ENCODE measurements around the gene APOA1.

The APOA1 gene

GRCh38 chr11:116825854-116826750, 11.3 kb downstream of the APOA1 start:
- no peak overlapping the region for H3K27ac ChIP-seq (ENCODE audit: low read depth, low read length)

GRCh38 chr11:116825434-116825833, 12.0 kb downstream of the APOA1 start:
- Histone ChIP-seq H3K9ac (ENCODE audit: low read length) (no peak overlapping the region), H3K27ac (ENCODE audit: low read depth, low read length) (no peak overlapping the region), H3K4me1 (ENCODE audit: control insufficient read depth, insufficient read depth, low read length) (peaks cover 16% of the 10 kb centered on the region; the same call in 1 of the 2 replicates), H3K9me3 (ENCODE audit: control insufficient read depth, insufficient read depth, low read depth, low read length) (no peaks in the 10 kb centered on the region), H3K27me3 (ENCODE audit: control insufficient read depth, insufficient read depth, low read length) (no peaks in the 10 kb centered on the region; the same call in 1 of the 2 replicates), H3K4me3 (ENCODE audit: low read depth, low read length) (no peak overlapping the region), H3K36me3 (ENCODE audit: control insufficient read depth, insufficient read depth, low read length) (no peaks in the 10 kb centered on the region)

More at GRCh38 chr11:116825854-116826750, 11.3 kb downstream of the APOA1 start:
- H3K4me3 ChIP-seq (ENCODE audit: low read depth, low read length), result no peak overlapping the region
- no peaks in the 10 kb centered on the region for H3K9me3 ChIP-seq (ENCODE audit: control insufficient read depth, insufficient read depth, low read depth, low read length)
- no peaks in the 10 kb centered on the region for H3K36me3 ChIP-seq (ENCODE audit: control insufficient read depth, insufficient read depth, low read length)
- H3K4me1 ChIP-seq (ENCODE audit: control insufficient read depth, insufficient read depth, low read length), result peaks cover 16% of the 10 kb centered on the region; the same call in 1 of the 2 replicates
- H3K9ac ChIP-seq (ENCODE audit: low read length), result no peak overlapping the region
- no peaks in the 10 kb centered on the region; the same call in 1 of the 2 replicates for H3K27me3 ChIP-seq (ENCODE audit: control insufficient read depth, insufficient read depth, low read length)

GRCh38 chr11:116823031-116823843, 14.2 kb downstream of the APOA1 start, which contains the start of gene APOA4:
Gene APOA4 (minus strand): TSS chr11:116823304. CDS start chr11:116823191, 113 bp downstream.
- no peaks in the 10 kb centered on the region; the same call in 1 of the 2 replicates for H3K27me3 ChIP-seq (ENCODE audit: control insufficient read depth, insufficient read depth, low read length)
- H3K9me3 ChIP-seq (ENCODE audit: control insufficient read depth, insufficient read depth, low read depth, low read length), result no peaks in the 10 kb centered on the region
- no peaks in the 10 kb centered on the region for H3K36me3 ChIP-seq (ENCODE audit: control insufficient read depth, insufficient read depth, low read length)
- H3K4me3 ChIP-seq (ENCODE audit: low read depth, low read length), result no peak within 1 kb of the TSS
- H3K4me1 ChIP-seq (ENCODE audit: control insufficient read depth, insufficient read depth, low read length), result peaks cover 8% of the 10 kb centered on the region; the same call in 1 of the 2 replicates
- H3K9ac ChIP-seq (ENCODE audit: low read length), result no peak within 1 kb of the TSS
- no peak within 1 kb of the TSS for H3K27ac ChIP-seq (ENCODE audit: low read depth, low read length)

GRCh38 chr11:116822575-116822974, 14.8 kb downstream of the APOA1 start:
- Histone ChIP-seq H3K27me3 (ENCODE audit: control insufficient read depth, insufficient read depth, low read length) (no peaks in the 10 kb centered on the region; the same call in 1 of the 2 replicates), H3K4me1 (ENCODE audit: control insufficient read depth, insufficient read depth, low read length) (peaks cover 6% of the 10 kb centered on the region; the same call in 1 of the 2 replicates), H3K9ac (ENCODE audit: low read length) (no peak overlapping the region), H3K36me3 (ENCODE audit: control insufficient read depth, insufficient read depth, low read length) (no peaks in the 10 kb centered on the region), H3K9me3 (ENCODE audit: control insufficient read depth, insufficient read depth, low read depth, low read length) (no peaks in the 10 kb centered on the region), H3K27ac (ENCODE audit: low read depth, low read length) (no peak overlapping the region), H3K4me3 (ENCODE audit: low read depth, low read length) (no peak overlapping the region)

- Histone ChIP-seq H3K27me3 (ENCODE audit: control insufficient read depth, insufficient read depth, low read length) (no peaks in the 10 kb centered on the region; the same call in 1 of the 2 replicates), H3K4me1 (ENCODE audit: control insufficient read depth, insufficient read depth, low read length) (no peaks in the 10 kb centered on the region; the same call in 1 of the 2 replicates), H3K9ac (ENCODE audit: low read length) (no peak overlapping the region), H3K4me3 (ENCODE audit: low read depth, low read length) (no peak overlapping the region), H3K27ac (ENCODE audit: low read depth, low read length) (no peak overlapping the region), H3K36me3 (ENCODE audit: control insufficient read depth, insufficient read depth, low read length) (no peaks in the 10 kb centered on the region), H3K9me3 (ENCODE audit: control insufficient read depth, insufficient read depth, low read depth, low read length) (no peaks in the 10 kb centered on the region)
Measured at GRCh38 chr11:116821050-116821918, 16.1 kb downstream of the APOA1 start.

GRCh38 chr11:116819049-116819448, 18.4 kb downstream of the APOA1 start:
- H3K27me3 ChIP-seq (ENCODE audit: control insufficient read depth, insufficient read depth, low read length), result no peaks in the 10 kb centered on the region; the same call in 1 of the 2 replicates
- no peaks in the 10 kb centered on the region for H3K36me3 ChIP-seq (ENCODE audit: control insufficient read depth, insufficient read depth, low read length)
- H3K4me3 ChIP-seq (ENCODE audit: low read depth, low read length), result no peak overlapping the region
- H3K27ac ChIP-seq (ENCODE audit: low read depth, low read length), result no peak overlapping the region
- H3K9me3 ChIP-seq (ENCODE audit: control insufficient read depth, insufficient read depth, low read depth, low read length), result no peaks in the 10 kb centered on the region
- no peak overlapping the region for H3K9ac ChIP-seq (ENCODE audit: low read length)
- H3K4me1 ChIP-seq (ENCODE audit: control insufficient read depth, insufficient read depth, low read length), result no peaks in the 10 kb centered on the region; the same call in 1 of the 2 replicates

GRCh38 chr11:116814502-116814901, 22.9 kb downstream of the APOA1 start:
- no peak overlapping the region for H3K4me3 ChIP-seq (ENCODE audit: low read depth, low read length)
- no peaks in the 10 kb centered on the region for H3K4me1 ChIP-seq (ENCODE audit: control insufficient read depth, insufficient read depth, low read length)
- no peaks in the 10 kb centered on the region for H3K36me3 ChIP-seq (ENCODE audit: control insufficient read depth, insufficient read depth, low read length)
- no peak overlapping the region for H3K9ac ChIP-seq (ENCODE audit: low read length)
- H3K9me3 ChIP-seq (ENCODE audit: control insufficient read depth, insufficient read depth, low read depth, low read length), result no peaks in the 10 kb centered on the region
- H3K27ac ChIP-seq (ENCODE audit: low read depth, low read length), result no peak overlapping the region
- no peaks in the 10 kb centered on the region for H3K27me3 ChIP-seq (ENCODE audit: control insufficient read depth, insufficient read depth, low read length)

- Histone ChIP-seq H3K9ac (ENCODE audit: low read length) (no peak overlapping the region), H3K4me1 (ENCODE audit: control insufficient read depth, insufficient read depth, low read length) (no peaks in the 10 kb centered on the region), H3K27me3 (ENCODE audit: control insufficient read depth, insufficient read depth, low read length) (no peaks in the 10 kb centered on the region), H3K27ac (ENCODE audit: low read depth, low read length) (no peak overlapping the region), H3K36me3 (ENCODE audit: control insufficient read depth, insufficient read depth, low read length) (no peaks in the 10 kb centered on the region), H3K9me3 (ENCODE audit: control insufficient read depth, insufficient read depth, low read depth, low read length) (no peaks in the 10 kb centered on the region), H3K4me3 (ENCODE audit: low read depth, low read length) (no peak overlapping the region)
Measured at GRCh38 chr11:116813781-116814471, 23.5 kb downstream of the APOA1 start.

GRCh38 chr11:116813170-116813569, 24.3 kb downstream of the APOA1 start:
- Histone ChIP-seq H3K9me3 (ENCODE audit: control insufficient read depth, insufficient read depth, low read depth, low read length) (no peaks in the 10 kb centered on the region), H3K4me1 (ENCODE audit: control insufficient read depth, insufficient read depth, low read length) (no peaks in the 10 kb centered on the region), H3K27ac (ENCODE audit: low read depth, low read length) (no peak overlapping the region), H3K27me3 (ENCODE audit: control insufficient read depth, insufficient read depth, low read length) (no peaks in the 10 kb centered on the region), H3K4me3 (ENCODE audit: low read depth, low read length) (no peak overlapping the region), H3K36me3 (ENCODE audit: control insufficient read depth, insufficient read depth, low read length) (no peaks in the 10 kb centered on the region), H3K9ac (ENCODE audit: low read length) (no peak overlapping the region)

GRCh38 chr11:116812109-116812508, 25.3 kb downstream of the APOA1 start:
- no peaks in the 10 kb centered on the region for H3K9me3 ChIP-seq (ENCODE audit: control insufficient read depth, insufficient read depth, low read depth, low read length)
- no peaks in the 10 kb centered on the region for H3K36me3 ChIP-seq (ENCODE audit: control insufficient read depth, insufficient read depth, low read length)
- H3K27me3 ChIP-seq (ENCODE audit: control insufficient read depth, insufficient read depth, low read length), result no peaks in the 10 kb centered on the region
- no peak overlapping the region for H3K4me3 ChIP-seq (ENCODE audit: low read depth, low read length)
- no peak overlapping the region for H3K27ac ChIP-seq (ENCODE audit: low read depth, low read length)
- H3K4me1 ChIP-seq (ENCODE audit: control insufficient read depth, insufficient read depth, low read length), result no peaks in the 10 kb centered on the region
- H3K9ac ChIP-seq (ENCODE audit: low read length), result no peak overlapping the region
